ENCODE data around the gene KIF5C. TPM values are rescaled to one million over a fixed set of nuclear protein-coding genes. Genes with fewer than 3 reads are reported as not detected.

KIF5C gene
- total RNA-seq, 1 donor from 2014 or later: 63.1 TPM

DNA sequence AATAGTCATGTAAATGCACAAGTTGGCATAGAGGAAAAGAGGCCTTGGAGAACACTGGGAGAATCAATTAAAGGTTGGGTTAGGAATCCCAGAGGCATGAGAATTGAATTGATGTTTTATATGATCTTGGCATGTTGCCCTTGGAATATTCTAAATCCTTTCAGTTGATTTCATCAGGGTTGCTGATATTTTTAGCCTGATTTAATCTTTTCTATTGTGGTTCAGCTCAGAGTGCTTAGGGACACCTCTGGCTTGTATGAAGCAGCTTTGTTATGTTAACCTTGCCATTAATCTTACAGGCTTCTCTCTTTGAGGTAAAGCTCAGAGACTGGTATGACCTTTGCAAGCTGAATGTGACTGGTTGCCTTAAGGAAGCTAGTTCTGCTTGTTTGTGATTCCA lies 99.1 kb downstream of the KIF5C start:
- Histone ChIP-seq H3K79me2 (ENCODE audit: low read depth) (no peaks in the 10 kb centered on the region), H3K4me3 (no peak overlapping the region), H3K27me3 (no peaks in the 10 kb centered on the region), H4K20me1 (ENCODE audit: low read depth) (peaks cover 30% of the 10 kb centered on the region), H3K4me2 (no peak overlapping the region), H3K27ac (no peak overlapping the region), H3K9me3 (ENCODE audit: low read depth) (no peaks in the 10 kb centered on the region), H3K36me3 (no peaks in the 10 kb centered on the region), H2AFZ (replicated peaks) (no peak overlapping the region), H3F3A (ENCODE audit: low read depth) (peaks cover 10% of the 10 kb centered on the region), H3K9ac (no peak overlapping the region), H3K4me1 (peaks cover 31% of the 10 kb centered on the region)
- Mint-ChIP-seq H3K27me3 (ENCODE audit: insufficient read depth, low read depth) (peaks cover 9% of the 10 kb centered on the region), H3K27ac (no peak overlapping the region), H3K4me1 (peaks cover 39% of the 10 kb centered on the region), H3K36me3 (peaks cover 35% of the 10 kb centered on the region), H3K9me3 (no peaks in the 10 kb centered on the region), H3K4me3 (no peak overlapping the region)
- TF ChIP-seq, protein P1, sequence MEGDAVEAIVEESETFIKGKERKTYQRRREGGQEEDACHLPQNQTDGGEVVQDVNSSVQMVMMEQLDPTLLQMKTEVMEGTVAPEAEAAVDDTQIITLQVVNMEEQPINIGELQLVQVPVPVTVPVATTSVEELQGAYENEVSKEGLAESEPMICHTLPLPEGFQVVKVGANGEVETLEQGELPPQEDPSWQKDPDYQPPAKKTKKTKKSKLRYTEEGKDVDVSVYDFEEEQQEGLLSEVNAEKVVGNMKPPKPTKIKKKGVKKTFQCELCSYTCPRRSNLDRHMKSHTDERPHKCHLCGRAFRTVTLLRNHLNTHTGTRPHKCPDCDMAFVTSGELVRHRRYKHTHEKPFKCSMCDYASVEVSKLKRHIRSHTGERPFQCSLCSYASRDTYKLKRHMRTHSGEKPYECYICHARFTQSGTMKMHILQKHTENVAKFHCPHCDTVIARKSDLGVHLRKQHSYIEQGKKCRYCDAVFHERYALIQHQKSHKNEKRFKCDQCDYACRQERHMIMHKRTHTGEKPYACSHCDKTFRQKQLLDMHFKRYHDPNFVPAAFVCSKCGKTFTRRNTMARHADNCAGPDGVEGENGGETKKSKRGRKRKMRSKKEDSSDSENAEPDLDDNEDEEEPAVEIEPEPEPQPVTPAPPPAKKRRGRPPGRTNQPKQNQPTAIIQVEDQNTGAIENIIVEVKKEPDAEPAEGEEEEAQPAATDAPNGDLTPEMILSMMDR (IDR thresholded peaks at IDR 0.05): no peak
- TF ChIP-seq EZH2 (IDR thresholded peaks at IDR 0.05) (no peak), EZH2phosphoT487 (IDR thresholded peaks at IDR 0.05) (no peak)
- DNase-seq (ENCODE audit: low spot score): no peak

DNA sequence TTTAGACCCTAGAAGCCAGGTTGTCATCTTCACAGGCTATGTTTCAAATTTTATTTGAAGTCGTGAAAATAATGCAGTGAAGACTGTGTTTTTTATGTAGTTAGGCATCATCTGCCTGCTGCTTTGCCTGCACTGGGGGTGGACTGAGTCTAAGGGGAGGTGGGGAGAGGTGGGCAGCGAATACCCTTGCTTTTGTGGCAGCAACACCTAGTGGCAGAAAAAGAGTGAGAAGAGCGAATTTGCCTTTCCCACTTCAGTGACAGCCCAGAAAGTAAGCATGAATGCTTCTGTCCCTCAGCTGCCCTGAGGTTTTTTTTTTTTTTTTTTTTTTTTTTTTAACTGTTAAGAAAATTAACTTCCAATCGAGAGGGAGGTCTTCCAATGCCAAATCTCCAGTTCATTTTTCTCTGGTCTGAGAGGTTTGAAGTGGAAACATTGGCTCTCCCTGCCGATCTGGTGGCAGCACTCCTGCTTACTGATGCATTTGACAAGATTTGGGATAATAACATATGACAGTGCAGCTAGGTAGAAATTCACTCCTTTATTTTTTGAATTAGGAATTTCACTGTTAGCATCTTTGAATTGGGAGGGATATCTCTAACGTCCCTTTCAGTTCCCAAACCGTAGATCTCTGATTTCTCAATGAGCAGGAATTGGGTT lies 103.1 kb downstream of the KIF5C start:
- Histone ChIP-seq H4K20me1 (ENCODE audit: low read depth) (peaks cover 30% of the 10 kb centered on the region), H3F3A (ENCODE audit: low read depth) (peaks cover 22% of the 10 kb centered on the region), H2AFZ (replicated peaks) (no peak overlapping the region), H3K4me2 (no peak overlapping the region), H3K36me3 (peaks cover 13% of the 10 kb centered on the region), H3K27ac (no peak overlapping the region), H3K9ac (no peak overlapping the region), H3K4me1 (peaks cover 33% of the 10 kb centered on the region), H3K27me3 (no peaks in the 10 kb centered on the region), H3K79me2 (ENCODE audit: low read depth) (no peaks in the 10 kb centered on the region), H3K4me3 (no peak overlapping the region), H3K9me3 (ENCODE audit: low read depth) (no peaks in the 10 kb centered on the region)
- peak; percentile 45 for DNase-seq (ENCODE audit: low spot score)
- H3K27me3 Mint-ChIP-seq (ENCODE audit: insufficient read depth, low read depth): peaks cover 5% of the 10 kb centered on the region
- TF ChIP-seq EZH2 (IDR thresholded peaks at IDR 0.05): no peak
- TF ChIP-seq, protein P1 (IDR thresholded peaks at IDR 0.05): peak; percentile 47
- peaks cover 28% of the 10 kb centered on the region for H3K4me1 Mint-ChIP-seq
- no peaks in the 10 kb centered on the region for H3K9me3 Mint-ChIP-seq
- H3K27ac Mint-ChIP-seq: no peak overlapping the region
- H3K4me3 Mint-ChIP-seq: no peak overlapping the region
- H3K36me3 Mint-ChIP-seq: peaks cover 35% of the 10 kb centered on the region

DNA sequence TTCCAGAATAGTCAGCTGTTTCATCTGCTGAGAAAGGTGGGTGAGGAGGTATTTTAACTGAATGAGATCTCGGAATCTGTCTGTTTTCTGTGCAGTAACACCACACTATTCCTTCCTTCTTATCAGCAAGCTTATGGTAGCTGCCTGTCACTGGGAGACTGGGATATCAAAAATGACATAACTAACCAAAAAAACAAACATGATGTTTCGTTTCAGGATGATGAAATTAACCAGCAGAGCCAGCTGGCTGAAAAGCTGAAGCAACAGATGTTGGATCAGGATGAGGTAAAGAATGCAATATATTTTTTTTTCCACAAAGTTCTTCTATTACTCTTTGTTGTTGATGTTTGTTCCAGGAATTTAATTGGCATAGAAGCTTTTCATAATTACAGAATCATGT lies 103.7 kb downstream of the KIF5C start:
- Histone ChIP-seq H3K9me3 (ENCODE audit: low read depth) (no peaks in the 10 kb centered on the region), H3K4me1 (peaks cover 33% of the 10 kb centered on the region), H3K4me2 (no peak overlapping the region), H3K27ac (no peak overlapping the region), H3K9ac (no peak overlapping the region), H3K36me3 (peaks cover 18% of the 10 kb centered on the region), H3F3A (ENCODE audit: low read depth) (peaks cover 22% of the 10 kb centered on the region), H3K79me2 (ENCODE audit: low read depth) (no peaks in the 10 kb centered on the region), H3K4me3 (no peak overlapping the region), H2AFZ (replicated peaks) (no peak overlapping the region), H3K27me3 (no peaks in the 10 kb centered on the region), H4K20me1 (ENCODE audit: low read depth) (peaks cover 30% of the 10 kb centered on the region)
- TF ChIP-seq EZH2 (IDR thresholded peaks at IDR 0.05): no peak
- TF ChIP-seq, protein P1 (IDR thresholded peaks at IDR 0.05): no peak
- no peak for TF ChIP-seq EZH2phosphoT487 (IDR thresholded peaks at IDR 0.05)
- Mint-ChIP-seq H3K4me3 (no peak overlapping the region), H3K36me3 (peaks cover 34% of the 10 kb centered on the region), H3K9me3 (no peaks in the 10 kb centered on the region), H3K27me3 (ENCODE audit: insufficient read depth, low read depth) (peaks cover 5% of the 10 kb centered on the region), H3K4me1 (peaks cover 25% of the 10 kb centered on the region), H3K27ac (no peak overlapping the region)
- no peak for DNase-seq (ENCODE audit: low spot score)
